HepG2 (cell line): ENCODE data around the gene UBE2H. TPM values are rescaled to one million over a fixed set of nuclear protein-coding genes. Genes with fewer than 3 reads are reported as not detected.

ENCODE experiments used
- CREBL2 ChIP-seq: sonication (generic); formaldehyde crosslinking; IDR thresholded peaks from 2 replicates; pipeline ENCODE4 v1.8.1; 2023; ENCODE audit warnings: missing genetic modification reagents, mild to moderate bottlenecking, borderline replicate concordance
- EP300 ChIP-seq, 3 experiments: sonication (generic) in 1 of 3; formaldehyde crosslinking in 1 of 3; IDR thresholded peaks; 2 replicates each; pipeline versions ENCODE4 v1.5.1 to v1.6.1; 2011 to 2020; ENCODE audit warnings: low read depth in 2 of 3, low read length in 2 of 3, borderline replicate concordance in 1 of 3, improper control_type of control experiment in 1 of 3, mild to moderate bottlenecking in 1 of 3, missing genetic modification reagents in 1 of 3, moderate library complexity in 1 of 3
- HCFC1 ChIP-seq: fragments of 150-350 bp; IDR thresholded peaks from 2 replicates; pipeline ENCODE4 v1.6.1; 2014; ENCODE audit warnings: low read depth, low read length
- HOMEZ ChIP-seq: IDR thresholded peaks from 2 replicates; pipeline ENCODE4 v1.6.1; 2016; ENCODE audit warnings: low read depth
- KLF15 ChIP-seq: sonication (generic); formaldehyde crosslinking; IDR thresholded peaks from 2 replicates; pipeline ENCODE4 v1.8.1; 2023; ENCODE audit warnings: borderline replicate concordance, mild to moderate bottlenecking, inconsistent platforms, missing genetic modification reagents, mixed read lengths
- KLF16 ChIP-seq, 2 experiments: sonication (generic) in 1 of 2; formaldehyde crosslinking in 1 of 2; IDR thresholded peaks; 2 replicates each; pipeline versions ENCODE4 v1.6.1 to v1.8.0; 2016 to 2023; ENCODE audit warnings: missing genetic modification reagents in 2 of 2, missing compliant biosample characterization in 1 of 2
- KMT2B ChIP-seq: IDR thresholded peaks from 2 replicates; pipeline ENCODE4 v1.6.1; 2016; ENCODE audit warnings: missing genetic modification reagents, missing compliant biosample characterization
- RORA ChIP-seq: sonication (generic); formaldehyde crosslinking; IDR thresholded peaks from 2 replicates; pipeline ENCODE4 v1.5.0; 2020; ENCODE audit warnings: mild to moderate bottlenecking, missing genetic modification reagents, moderate library complexity
- THYN1 ChIP-seq: sonication (generic); formaldehyde crosslinking; IDR thresholded peaks from 2 replicates; pipeline ENCODE4 v1.8.1; 2023; ENCODE audit warnings: low read depth, mild to moderate bottlenecking, moderate library complexity, missing genetic modification reagents, borderline replicate concordance
- ZFP36L2 ChIP-seq: sonication (generic); formaldehyde crosslinking; IDR thresholded peaks from 2 replicates; pipeline ENCODE4 v1.4.0; 2020; ENCODE audit warnings: missing genetic modification reagents
- ZNF274 ChIP-seq: sonication (generic); formaldehyde crosslinking; IDR thresholded peaks from 2 replicates; pipeline ENCODE4 v1.5.1; 2020; ENCODE audit warnings: mild to moderate bottlenecking, missing genetic modification reagents
- ZNF383 ChIP-seq: sonication (generic); formaldehyde crosslinking; IDR thresholded peaks from 2 replicates; pipeline ENCODE4 v1.4.0; 2020; ENCODE audit warnings: missing genetic modification reagents, mild to moderate bottlenecking, borderline replicate concordance
- ZNF589 ChIP-seq: sonication (generic); formaldehyde crosslinking; conservative IDR thresholded peaks from 2 replicates; pipeline ENCODE4 v1.8.0; 2022; ENCODE audit warnings: mild to moderate bottlenecking, moderate library complexity, missing genetic modification reagents
- ZNF749 ChIP-seq: sonication (generic); formaldehyde crosslinking; IDR thresholded peaks from 2 replicates; pipeline ENCODE4 v1.8.0; 2022; ENCODE audit warnings: mild to moderate bottlenecking, missing genetic modification reagents, moderate library complexity, borderline replicate concordance
- polyA plus RNA-seq, 8 experiments: library from polyadenylated mRNA; depleted of rRNA in 3 of 8; stranded (reverse) in 7 of 8; unstranded in 1 of 8; fragments of >200 nt; fragmentation: Illumina TruSeq in 4 of 8; extraction: Trizol in 4 of 8; gene quantifications; 2 replicates each; pipeline versions ENCODE4 v1.2.1 to v1.2.3, GENCODE V29; 2011 to 2016; ENCODE audit warnings: low read depth in 4 of 8, missing spikeins in 1 of 8, mixed read lengths in 1 of 8; ENCODE audit not compliant: insufficient read depth in 1 of 8
- total RNA-seq, 5 experiments: library from RNA; depleted of rRNA; stranded (reverse); fragments of >200 nt; fragmentation: Illumina TruSeq; extraction: Trizol; gene quantifications; 2 replicates each; pipeline ENCODE4 v1.2.3, GENCODE V29; 2016; ENCODE audit warnings: low read depth in 1 of 5
- TF ChIP-seq, protein P1 (sequence below): sonication (generic); formaldehyde crosslinking; IDR thresholded peaks from 2 replicates; pipeline ENCODE4 v1.5.0; 2020; ENCODE audit warnings: mild to moderate bottlenecking, missing genetic modification reagents, borderline replicate concordance
- TF ChIP-seq, protein P2 (sequence below): IDR thresholded peaks from 2 replicates; pipeline ENCODE4 v1.6.1; 2016; ENCODE audit warnings: low read depth, borderline replicate concordance

The UBE2H gene
- total and polyA plus RNA-seq, 2 of the 13 experiments (the other 11 are each of a cell fraction or from before 2014, with no cell fraction given): 15.5 to 40.1 TPM

- TF ChIP-seq, protein P1, sequence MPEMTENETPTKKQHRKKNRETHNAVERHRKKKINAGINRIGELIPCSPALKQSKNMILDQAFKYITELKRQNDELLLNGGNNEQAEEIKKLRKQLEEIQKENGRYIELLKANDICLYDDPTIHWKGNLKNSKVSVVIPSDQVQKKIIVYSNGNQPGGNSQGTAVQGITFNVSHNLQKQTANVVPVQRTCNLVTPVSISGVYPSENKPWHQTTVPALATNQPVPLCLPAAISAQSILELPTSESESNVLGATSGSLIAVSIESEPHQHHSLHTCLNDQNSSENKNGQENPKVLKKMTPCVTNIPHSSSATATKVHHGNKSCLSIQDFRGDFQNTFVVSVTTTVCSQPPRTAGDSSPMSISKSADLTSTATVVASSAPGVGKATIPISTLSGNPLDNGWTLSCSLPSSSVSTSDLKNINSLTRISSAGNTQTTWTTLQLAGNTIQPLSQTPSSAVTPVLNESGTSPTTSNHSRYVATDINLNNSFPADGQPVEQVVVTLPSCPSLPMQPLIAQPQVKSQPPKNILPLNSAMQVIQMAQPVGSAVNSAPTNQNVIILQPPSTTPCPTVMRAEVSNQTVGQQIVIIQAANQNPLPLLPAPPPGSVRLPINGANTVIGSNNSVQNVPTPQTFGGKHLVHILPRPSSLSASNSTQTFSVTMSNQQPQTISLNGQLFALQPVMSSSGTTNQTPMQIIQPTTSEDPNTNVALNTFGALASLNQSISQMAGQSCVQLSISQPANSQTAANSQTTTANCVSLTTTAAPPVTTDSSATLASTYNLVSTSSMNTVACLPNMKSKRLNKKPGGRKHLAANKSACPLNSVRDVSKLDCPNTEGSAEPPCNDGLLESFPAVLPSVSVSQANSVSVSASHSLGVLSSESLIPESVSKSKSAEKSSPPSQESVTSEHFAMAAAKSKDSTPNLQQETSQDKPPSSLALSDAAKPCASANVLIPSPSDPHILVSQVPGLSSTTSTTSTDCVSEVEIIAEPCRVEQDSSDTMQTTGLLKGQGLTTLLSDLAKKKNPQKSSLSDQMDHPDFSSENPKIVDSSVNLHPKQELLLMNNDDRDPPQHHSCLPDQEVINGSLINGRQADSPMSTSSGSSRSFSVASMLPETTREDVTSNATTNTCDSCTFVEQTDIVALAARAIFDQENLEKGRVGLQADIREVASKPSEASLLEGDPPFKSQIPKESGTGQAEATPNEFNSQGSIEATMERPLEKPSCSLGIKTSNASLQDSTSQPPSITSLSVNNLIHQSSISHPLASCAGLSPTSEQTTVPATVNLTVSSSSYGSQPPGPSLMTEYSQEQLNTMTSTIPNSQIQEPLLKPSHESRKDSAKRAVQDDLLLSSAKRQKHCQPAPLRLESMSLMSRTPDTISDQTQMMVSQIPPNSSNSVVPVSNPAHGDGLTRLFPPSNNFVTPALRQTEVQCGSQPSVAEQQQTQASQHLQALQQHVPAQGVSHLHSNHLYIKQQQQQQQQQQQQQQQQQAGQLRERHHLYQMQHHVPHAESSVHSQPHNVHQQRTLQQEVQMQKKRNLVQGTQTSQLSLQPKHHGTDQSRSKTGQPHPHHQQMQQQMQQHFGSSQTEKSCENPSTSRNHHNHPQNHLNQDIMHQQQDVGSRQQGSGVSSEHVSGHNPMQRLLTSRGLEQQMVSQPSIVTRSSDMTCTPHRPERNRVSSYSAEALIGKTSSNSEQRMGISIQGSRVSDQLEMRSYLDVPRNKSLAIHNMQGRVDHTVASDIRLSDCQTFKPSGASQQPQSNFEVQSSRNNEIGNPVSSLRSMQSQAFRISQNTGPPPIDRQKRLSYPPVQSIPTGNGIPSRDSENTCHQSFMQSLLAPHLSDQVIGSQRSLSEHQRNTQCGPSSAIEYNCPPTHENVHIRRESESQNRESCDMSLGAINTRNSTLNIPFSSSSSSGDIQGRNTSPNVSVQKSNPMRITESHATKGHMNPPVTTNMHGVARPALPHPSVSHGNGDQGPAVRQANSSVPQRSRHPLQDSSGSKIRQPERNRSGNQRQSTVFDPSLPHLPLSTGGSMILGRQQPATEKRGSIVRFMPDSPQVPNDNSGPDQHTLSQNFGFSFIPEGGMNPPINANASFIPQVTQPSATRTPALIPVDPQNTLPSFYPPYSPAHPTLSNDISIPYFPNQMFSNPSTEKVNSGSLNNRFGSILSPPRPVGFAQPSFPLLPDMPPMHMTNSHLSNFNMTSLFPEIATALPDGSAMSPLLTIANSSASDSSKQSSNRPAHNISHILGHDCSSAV: no peak
- TF ChIP-seq ZNF589 (CRISPR knock-in tag): no peak
- no peak for TF ChIP-seq EP300 (IDR thresholded peaks at IDR 0.05; ENCODE audit: low read depth in 2 of 2, low read length in 2 of 2)
- no peak for TF ChIP-seq EP300 (CRISPR knock-in tag; IDR thresholded peaks at IDR 0.05; ENCODE audit: borderline replicate concordance)
- TF ChIP-seq, protein P2, sequence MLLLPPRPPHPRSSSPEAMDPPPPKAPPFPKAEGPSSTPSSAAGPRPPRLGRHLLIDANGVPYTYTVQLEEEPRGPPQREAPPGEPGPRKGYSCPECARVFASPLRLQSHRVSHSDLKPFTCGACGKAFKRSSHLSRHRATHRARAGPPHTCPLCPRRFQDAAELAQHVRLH (CRISPR knock-in tag): no peak
- TF ChIP-seq ZNF274 (CRISPR knock-in tag): 0 out of 2 replicates have a peak, but pooled peaks have one; percentile 39
- TF ChIP-seq ZFP36L2 (CRISPR knock-in tag): no peak
- no peak for TF ChIP-seq THYN1 (CRISPR knock-in tag)
- TF ChIP-seq RORA: no peak
- no peak; the same call in 1 of the 2 replicates for TF ChIP-seq HCFC1
- TF ChIP-seq KLF15 (CRISPR knock-in tag): no peak
- no peak for TF ChIP-seq KMT2B (CRISPR knock-in tag)
- no peak for TF ChIP-seq ZNF383 (CRISPR knock-in tag)
- TF ChIP-seq CREBL2 (CRISPR knock-in tag): no peak
- TF ChIP-seq KLF16 (CRISPR knock-in tag; IDR thresholded peaks at IDR 0.05): no peak
- TF ChIP-seq HOMEZ (CRISPR knock-in tag): no peak
- no peak for TF ChIP-seq ZNF749
- TF ChIP-seq, all 625 proteins: peak for 53
Measured at GRCh38 chr7:129829737-129830631, 122.8 kb downstream of the UBE2H start (continued).
